ENCODE results near the gene TEP1. TPM values are rescaled to one million over a fixed set of nuclear protein-coding genes. Genes with fewer than 3 reads are reported as not detected.

The TEP1 gene
- total RNA-seq, 1 donor from 2014 or later, result 10.4 TPM

DNA sequence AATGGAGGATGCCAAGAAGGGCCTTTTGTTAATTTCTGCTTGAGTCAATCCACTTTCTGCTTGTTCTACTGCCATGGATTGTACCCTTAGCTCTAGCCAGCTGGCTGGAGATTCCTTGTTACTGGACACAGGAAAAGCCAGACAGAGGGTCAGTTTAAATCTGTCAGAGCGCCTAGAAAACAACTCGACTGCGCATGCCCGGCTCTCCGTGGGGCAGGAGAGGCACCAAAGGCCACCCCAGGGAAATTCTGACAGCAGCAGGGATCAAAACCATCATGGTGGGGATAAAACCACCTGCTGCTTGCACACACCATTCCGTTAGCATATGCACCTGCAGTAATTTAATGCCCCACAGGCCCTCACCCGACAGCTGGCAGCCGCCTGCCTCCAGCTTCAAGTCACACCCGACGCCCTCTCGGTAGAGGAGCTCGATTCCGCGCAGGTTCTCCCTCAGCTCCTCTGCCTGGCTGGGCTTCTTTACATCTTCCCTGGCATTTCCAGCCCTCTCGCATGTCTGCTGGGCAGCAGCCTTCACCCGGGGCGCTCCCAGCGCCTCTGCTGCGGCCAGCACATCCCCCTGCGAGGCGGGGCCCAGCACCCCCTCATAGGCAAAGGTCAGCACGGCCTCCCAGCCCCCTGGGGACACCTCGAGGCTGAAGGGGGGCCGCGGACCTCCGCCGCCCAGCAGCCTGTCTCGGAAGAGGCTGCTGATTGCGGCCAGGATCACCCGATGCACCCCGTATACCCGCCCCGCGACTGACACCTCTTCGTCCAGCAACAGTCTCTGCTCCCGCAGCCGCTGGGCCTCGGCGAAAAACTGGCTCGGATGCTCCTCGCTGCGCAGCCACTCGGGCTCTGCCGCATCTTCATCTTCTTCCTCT lies 21.6 kb upstream of the TEP1 start:
- Histone ChIP-seq H3K27ac (ENCODE audit: low read depth, low read length) (peak overlapping the region; percentile 79), H3K4me3 (ENCODE audit: low read length in 3 of 3) (peak overlapping the region; percentile 79 to 93 (median 89)), H3K4me1 (ENCODE audit: control insufficient read depth in 3 of 3, insufficient read depth in 3 of 3, low read length in 3 of 3) (peaks cover 42 to 61% (median 50%) of the 10 kb centered on the region in 3 donors), H3K36me3 (ENCODE audit: control insufficient read depth in 3 of 3, insufficient read depth in 3 of 3, low read length in 3 of 3) (peaks cover 0 to 10% (median 4%) of the 10 kb centered on the region in 3 donors), H3K9ac (ENCODE audit: low read depth in 1 of 3, low read length in 3 of 3) (peak overlapping the region; percentile 83 to 97 (median 96)), H3K9me3 (ENCODE audit: control insufficient read depth in 3 of 3, low read length in 3 of 3) (no peaks in the 10 kb centered on the region), H3K27me3 (ENCODE audit: control insufficient read depth in 3 of 3, insufficient read depth in 3 of 3, low read length in 3 of 3) (no peaks in the 10 kb centered on the region)

- H3K27me3 ChIP-seq (ENCODE audit: control insufficient read depth in 3 of 3, insufficient read depth in 3 of 3, low read length in 3 of 3), result no peaks in the 10 kb centered on the region
- H3K9me3 ChIP-seq (ENCODE audit: control insufficient read depth in 3 of 3, low read length in 3 of 3), result no peaks in the 10 kb centered on the region
- H3K36me3 ChIP-seq (ENCODE audit: control insufficient read depth in 3 of 3, insufficient read depth in 3 of 3, low read length in 3 of 3), result peaks cover 18 to 40% (median 18%) of the 10 kb centered on the region in 3 donors
- H3K9ac ChIP-seq (ENCODE audit: low read depth in 1 of 3, low read length in 3 of 3), result peak overlapping the region in 2 of 3 donors; percentile 45 to 57
- peak overlapping the region in 1 of 3 donors; percentile 24 for H3K4me3 ChIP-seq (ENCODE audit: low read length in 3 of 3)
- H3K27ac ChIP-seq (ENCODE audit: low read depth, low read length), result no peak overlapping the region
- peaks cover 33 to 61% (median 48%) of the 10 kb centered on the region in 3 donors for H3K4me1 ChIP-seq (ENCODE audit: control insufficient read depth in 3 of 3, insufficient read depth in 3 of 3, low read length in 3 of 3)
These were observed 16.7 kb upstream of the TEP1 start for GRCh38 chr14:20429801-20430669.

DNA sequence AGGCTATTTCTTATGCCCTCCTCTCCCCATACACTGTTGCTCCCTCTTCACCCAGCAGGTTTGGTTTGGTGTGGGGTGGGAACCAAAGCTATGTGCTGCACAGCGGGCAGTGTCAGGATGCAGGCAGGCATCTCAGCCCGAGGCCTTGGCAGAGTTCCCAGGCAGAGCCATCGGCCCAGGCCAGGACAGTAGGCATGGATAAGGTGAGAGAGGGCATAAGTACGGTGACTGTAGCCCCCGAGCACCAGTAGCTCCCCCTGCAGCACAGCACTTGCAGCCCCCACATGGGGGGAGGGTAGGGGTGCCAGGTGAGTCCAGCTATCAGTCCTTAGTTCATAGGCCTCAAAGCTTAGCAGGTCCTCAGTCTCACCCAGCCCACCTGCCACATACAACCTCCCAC lies 15.5 kb upstream of the TEP1 start:
- peak overlapping the region in 1 of 3 donors; percentile 43 for H3K9ac ChIP-seq (ENCODE audit: low read depth in 1 of 3, low read length in 3 of 3)
- H3K9me3 ChIP-seq (ENCODE audit: control insufficient read depth in 3 of 3, low read length in 3 of 3), result no peaks in the 10 kb centered on the region
- H3K27ac ChIP-seq (ENCODE audit: low read depth, low read length), result no peak overlapping the region
- H3K27me3 ChIP-seq (ENCODE audit: control insufficient read depth in 3 of 3, insufficient read depth in 3 of 3, low read length in 3 of 3), result no peaks in the 10 kb centered on the region
- H3K4me1 ChIP-seq (ENCODE audit: control insufficient read depth in 3 of 3, insufficient read depth in 3 of 3, low read length in 3 of 3), result peaks cover 24 to 50% (median 39%) of the 10 kb centered on the region in 3 donors
- H3K4me3 ChIP-seq (ENCODE audit: low read length in 3 of 3), result no peak overlapping the region
- peaks cover 23 to 43% (median 24%) of the 10 kb centered on the region in 3 donors for H3K36me3 ChIP-seq (ENCODE audit: control insufficient read depth in 3 of 3, insufficient read depth in 3 of 3, low read length in 3 of 3)

DNA sequence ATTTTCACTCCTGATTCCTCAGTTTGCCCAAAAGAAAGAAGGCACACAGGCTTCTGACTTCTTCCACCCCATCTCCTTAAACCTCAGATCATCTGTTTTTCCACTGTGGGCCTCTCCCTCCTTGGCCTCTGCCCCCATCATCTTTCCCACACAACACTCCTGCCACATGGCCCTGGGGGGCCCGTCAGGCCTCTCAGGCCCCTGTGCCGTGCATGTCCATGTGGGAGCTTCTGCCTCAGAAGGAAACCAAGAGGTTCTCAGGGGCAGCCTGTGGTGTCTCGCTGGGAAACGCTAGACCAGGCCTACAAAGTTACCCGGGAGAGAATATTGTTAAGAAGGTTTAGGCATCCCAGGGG lies 14.7 kb upstream of the TEP1 start:
- Histone ChIP-seq H3K27me3 (ENCODE audit: control insufficient read depth in 3 of 3, insufficient read depth in 3 of 3, low read length in 3 of 3) (no peaks in the 10 kb centered on the region), H3K36me3 (ENCODE audit: control insufficient read depth in 3 of 3, insufficient read depth in 3 of 3, low read length in 3 of 3) (peaks cover 23 to 43% (median 24%) of the 10 kb centered on the region in 3 donors), H3K4me3 (ENCODE audit: low read length in 3 of 3) (no peak overlapping the region), H3K9me3 (ENCODE audit: control insufficient read depth in 3 of 3, low read length in 3 of 3) (no peaks in the 10 kb centered on the region), H3K9ac (ENCODE audit: low read depth in 1 of 3, low read length in 3 of 3) (peak overlapping the region in 1 of 3 donors; percentile 15), H3K27ac (ENCODE audit: low read depth, low read length) (peak overlapping the region; percentile 42), H3K4me1 (ENCODE audit: control insufficient read depth in 3 of 3, insufficient read depth in 3 of 3, low read length in 3 of 3) (peaks cover 18 to 42% (median 31%) of the 10 kb centered on the region in 3 donors)

DNA sequence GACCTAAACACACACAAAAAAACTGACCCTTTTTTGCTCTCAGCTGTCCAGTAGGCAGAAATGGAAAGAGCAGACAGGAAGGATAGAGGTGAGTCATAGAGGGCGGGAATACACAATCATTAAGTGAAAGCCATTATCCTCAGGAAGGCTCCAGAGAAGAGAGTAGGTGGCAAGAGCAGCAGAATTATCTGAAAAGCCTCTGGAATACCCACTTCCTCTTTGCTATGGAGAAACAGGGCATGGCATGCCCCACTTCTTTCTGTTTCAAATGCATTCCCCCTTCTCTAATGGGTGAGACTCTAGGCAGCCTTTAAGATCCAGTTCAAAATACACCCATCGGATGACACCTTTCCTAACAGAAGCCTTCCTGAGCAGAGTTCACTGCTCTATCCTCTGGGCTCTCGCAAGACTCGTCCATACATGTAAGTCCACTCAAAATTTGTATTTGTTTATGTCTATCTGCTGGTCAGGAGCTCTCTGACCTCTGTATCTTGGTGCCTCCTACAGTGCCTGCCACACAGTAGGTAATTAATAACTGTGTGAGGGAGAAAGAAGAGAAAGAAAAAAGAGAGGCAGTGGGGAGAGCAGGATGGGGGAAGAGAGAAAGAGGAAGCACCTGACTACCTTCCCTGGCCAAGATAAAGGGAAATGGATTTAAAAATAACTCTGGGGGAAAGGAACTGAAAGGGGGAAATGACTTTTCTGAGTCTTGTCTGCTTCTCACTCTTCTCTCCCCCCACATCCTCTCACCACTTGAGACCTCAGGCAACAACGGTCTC lies 14.1 kb upstream of the TEP1 start:
- H3K27ac ChIP-seq (ENCODE audit: low read depth, low read length), result peak overlapping the region; percentile 42
- H3K9me3 ChIP-seq (ENCODE audit: control insufficient read depth in 3 of 3, low read length in 3 of 3), result no peaks in the 10 kb centered on the region
- H3K4me1 ChIP-seq (ENCODE audit: control insufficient read depth in 3 of 3, insufficient read depth in 3 of 3, low read length in 3 of 3), result peaks cover 18 to 42% (median 30%) of the 10 kb centered on the region in 3 donors
- H3K9ac ChIP-seq (ENCODE audit: low read depth in 1 of 3, low read length in 3 of 3), result peak overlapping the region in 1 of 3 donors; percentile 15
- H3K36me3 ChIP-seq (ENCODE audit: control insufficient read depth in 3 of 3, insufficient read depth in 3 of 3, low read length in 3 of 3), result peaks cover 23 to 43% (median 24%) of the 10 kb centered on the region in 3 donors
- no peak overlapping the region for H3K4me3 ChIP-seq (ENCODE audit: low read length in 3 of 3)
- no peaks in the 10 kb centered on the region for H3K27me3 ChIP-seq (ENCODE audit: control insufficient read depth in 3 of 3, insufficient read depth in 3 of 3, low read length in 3 of 3)

GRCh38 chr14:20424851-20425250 lies 11.6 kb upstream of the TEP1 start:
- Histone ChIP-seq H3K9ac (ENCODE audit: low read depth in 1 of 3, low read length in 3 of 3) (no peak overlapping the region), H3K4me3 (ENCODE audit: low read length in 3 of 3) (no peak overlapping the region), H3K27me3 (ENCODE audit: control insufficient read depth in 3 of 3, insufficient read depth in 3 of 3, low read length in 3 of 3) (no peaks in the 10 kb centered on the region), H3K9me3 (ENCODE audit: control insufficient read depth in 3 of 3, low read length in 3 of 3) (no peaks in the 10 kb centered on the region), H3K27ac (ENCODE audit: low read depth, low read length) (no peak overlapping the region), H3K4me1 (ENCODE audit: control insufficient read depth in 3 of 3, insufficient read depth in 3 of 3, low read length in 3 of 3) (peaks cover 7 to 20% (median 11%) of the 10 kb centered on the region in 3 donors), H3K36me3 (ENCODE audit: control insufficient read depth in 3 of 3, insufficient read depth in 3 of 3, low read length in 3 of 3) (peaks cover 19 to 32% (median 24%) of the 10 kb centered on the region in 3 donors)

- H3K4me1 ChIP-seq (ENCODE audit: control insufficient read depth in 3 of 3, insufficient read depth in 3 of 3, low read length in 3 of 3), result peaks cover 0 to 4% (median 3%) of the 10 kb centered on the region in 3 donors
- H3K27me3 ChIP-seq (ENCODE audit: control insufficient read depth in 3 of 3, insufficient read depth in 3 of 3, low read length in 3 of 3), result no peaks in the 10 kb centered on the region
- peaks cover 7 to 14% (median 13%) of the 10 kb centered on the region in 3 donors for H3K36me3 ChIP-seq (ENCODE audit: control insufficient read depth in 3 of 3, insufficient read depth in 3 of 3, low read length in 3 of 3)
- no peak overlapping the region for H3K9ac ChIP-seq (ENCODE audit: low read depth in 1 of 3, low read length in 3 of 3)
- no peak overlapping the region for H3K27ac ChIP-seq (ENCODE audit: low read depth, low read length)
- no peak overlapping the region for H3K4me3 ChIP-seq (ENCODE audit: low read length in 3 of 3)
- no peaks in the 10 kb centered on the region for H3K9me3 ChIP-seq (ENCODE audit: control insufficient read depth in 3 of 3, low read length in 3 of 3)
These were observed 9.6 kb upstream of the TEP1 start for GRCh38 chr14:20422886-20423285.

DNA sequence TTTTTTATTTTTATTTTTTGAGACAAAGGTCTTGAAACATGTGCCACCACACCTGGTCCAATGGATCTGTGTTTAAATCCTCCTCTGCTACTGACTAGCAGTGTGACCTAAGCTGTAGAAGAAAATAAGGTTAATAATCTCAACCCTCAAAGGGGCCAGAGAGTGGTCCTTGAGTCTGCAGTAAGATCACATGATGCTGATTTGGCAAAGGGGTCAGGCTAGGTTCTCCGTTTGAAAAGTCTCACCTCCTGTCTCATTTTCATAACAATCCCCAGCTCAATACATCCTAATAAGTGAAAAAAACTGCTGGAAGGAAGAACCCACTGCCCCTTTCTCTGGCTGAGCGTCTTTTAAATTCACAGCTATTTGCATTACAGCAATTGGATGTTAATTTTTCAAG lies 8.0 kb upstream of the TEP1 start:
- no peak overlapping the region for H3K4me3 ChIP-seq (ENCODE audit: low read length in 3 of 3)
- peaks cover 7 to 13% (median 8%) of the 10 kb centered on the region in 3 donors for H3K36me3 ChIP-seq (ENCODE audit: control insufficient read depth in 3 of 3, insufficient read depth in 3 of 3, low read length in 3 of 3)
- no peak overlapping the region for H3K27ac ChIP-seq (ENCODE audit: low read depth, low read length)
- peaks cover 0 to 4% (median 3%) of the 10 kb centered on the region in 3 donors for H3K4me1 ChIP-seq (ENCODE audit: control insufficient read depth in 3 of 3, insufficient read depth in 3 of 3, low read length in 3 of 3)
- H3K9me3 ChIP-seq (ENCODE audit: control insufficient read depth in 3 of 3, low read length in 3 of 3), result no peaks in the 10 kb centered on the region
- no peaks in the 10 kb centered on the region for H3K27me3 ChIP-seq (ENCODE audit: control insufficient read depth in 3 of 3, insufficient read depth in 3 of 3, low read length in 3 of 3)
- no peak overlapping the region for H3K9ac ChIP-seq (ENCODE audit: low read depth in 1 of 3, low read length in 3 of 3)

DNA sequence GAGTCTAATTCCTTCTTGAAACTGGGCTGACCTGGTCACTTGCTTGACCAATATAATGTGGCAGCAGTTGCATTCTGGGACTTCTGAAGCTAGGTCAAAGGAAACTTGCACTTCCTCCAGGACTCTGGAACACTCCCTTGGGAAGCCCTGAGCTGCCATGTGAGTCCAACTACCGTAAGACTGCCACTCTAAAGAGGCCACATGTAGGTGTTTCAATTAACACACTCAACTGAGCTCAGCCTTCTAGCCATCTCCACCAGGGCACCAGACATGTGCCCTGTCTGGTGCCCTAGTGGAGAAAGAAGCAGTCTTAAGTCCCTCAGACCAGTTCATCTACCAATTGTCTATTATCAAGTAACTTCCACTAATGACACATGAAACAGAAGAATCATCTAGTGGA lies 6.1 kb upstream of the TEP1 start:
- Histone ChIP-seq H3K4me1 (ENCODE audit: control insufficient read depth in 3 of 3, insufficient read depth in 3 of 3, low read length in 3 of 3) (peaks cover 0 to 4% (median 3%) of the 10 kb centered on the region in 3 donors), H3K9me3 (ENCODE audit: control insufficient read depth in 3 of 3, low read length in 3 of 3) (no peaks in the 10 kb centered on the region), H3K27ac (ENCODE audit: low read depth, low read length) (no peak overlapping the region), H3K9ac (ENCODE audit: low read depth in 1 of 3, low read length in 3 of 3) (no peak overlapping the region), H3K4me3 (ENCODE audit: low read length in 3 of 3) (no peak overlapping the region), H3K36me3 (ENCODE audit: control insufficient read depth in 3 of 3, insufficient read depth in 3 of 3, low read length in 3 of 3) (no peaks in the 10 kb centered on the region), H3K27me3 (ENCODE audit: control insufficient read depth in 3 of 3, insufficient read depth in 3 of 3, low read length in 3 of 3) (no peaks in the 10 kb centered on the region)

Measured in skeletal muscle tissue (tissue), 4 donors.